HG03108 (cell line): Measurements from ENCODE around the gene DAPK2.

Experiments used
- ATAC-seq: cut with Tn5 transposase; IDR thresholded peaks from one replicate; pipeline ENCODE4 v1.9.1; 2021; ENCODE audit warnings: moderate library complexity; ENCODE audit not compliant: unreplicated experiment

DAPK2 gene

DNA sequence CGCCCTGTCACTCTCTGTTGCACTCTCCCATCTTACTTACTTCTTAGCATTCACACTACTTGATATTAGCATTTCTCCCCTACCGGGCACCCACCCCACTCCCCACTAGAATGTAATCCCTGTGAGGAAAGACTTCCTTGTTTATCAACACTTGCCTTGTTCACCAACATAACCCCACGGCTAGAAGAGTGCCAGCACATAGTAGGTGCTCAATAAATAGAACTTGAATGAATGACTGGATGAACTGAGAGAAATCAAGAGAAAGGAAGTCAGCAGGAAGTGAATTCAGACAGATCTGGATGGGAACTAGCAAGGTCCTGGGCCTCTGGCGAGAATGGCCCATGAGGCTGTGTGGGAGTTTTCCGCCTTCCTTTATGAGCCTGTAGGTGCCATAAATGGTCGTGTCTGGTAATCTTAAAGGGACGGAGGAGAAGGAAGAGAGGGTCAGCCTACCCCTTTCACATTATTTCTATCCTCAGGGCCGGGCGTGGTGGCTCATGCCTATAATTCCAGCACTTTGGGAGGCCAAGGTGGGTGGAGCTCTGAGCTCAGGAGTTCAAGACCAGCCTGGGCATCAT, 170.1 kb downstream of the DAPK2 start:
- ATAC-seq = no peak

DNA sequence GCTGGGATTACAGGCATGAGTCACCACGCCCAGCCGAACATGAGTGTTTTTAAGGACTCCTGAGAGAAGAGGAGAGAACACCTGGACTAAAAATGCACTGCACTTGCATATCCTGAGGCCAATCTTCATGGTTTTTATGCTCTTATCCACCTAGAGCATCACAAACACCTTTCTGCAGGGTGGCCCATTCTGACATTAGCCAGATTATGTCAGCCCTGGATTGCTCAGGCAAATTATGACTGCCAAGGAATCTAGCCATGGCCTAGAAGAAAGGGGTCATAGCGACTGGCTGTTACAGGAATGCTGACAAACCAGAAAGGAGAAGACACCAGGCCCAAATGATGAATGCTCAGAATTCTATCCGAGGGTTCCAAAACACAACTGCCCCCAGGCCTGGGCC, 171.7 kb downstream of the DAPK2 start:
- ATAC-seq = no peak

DNA sequence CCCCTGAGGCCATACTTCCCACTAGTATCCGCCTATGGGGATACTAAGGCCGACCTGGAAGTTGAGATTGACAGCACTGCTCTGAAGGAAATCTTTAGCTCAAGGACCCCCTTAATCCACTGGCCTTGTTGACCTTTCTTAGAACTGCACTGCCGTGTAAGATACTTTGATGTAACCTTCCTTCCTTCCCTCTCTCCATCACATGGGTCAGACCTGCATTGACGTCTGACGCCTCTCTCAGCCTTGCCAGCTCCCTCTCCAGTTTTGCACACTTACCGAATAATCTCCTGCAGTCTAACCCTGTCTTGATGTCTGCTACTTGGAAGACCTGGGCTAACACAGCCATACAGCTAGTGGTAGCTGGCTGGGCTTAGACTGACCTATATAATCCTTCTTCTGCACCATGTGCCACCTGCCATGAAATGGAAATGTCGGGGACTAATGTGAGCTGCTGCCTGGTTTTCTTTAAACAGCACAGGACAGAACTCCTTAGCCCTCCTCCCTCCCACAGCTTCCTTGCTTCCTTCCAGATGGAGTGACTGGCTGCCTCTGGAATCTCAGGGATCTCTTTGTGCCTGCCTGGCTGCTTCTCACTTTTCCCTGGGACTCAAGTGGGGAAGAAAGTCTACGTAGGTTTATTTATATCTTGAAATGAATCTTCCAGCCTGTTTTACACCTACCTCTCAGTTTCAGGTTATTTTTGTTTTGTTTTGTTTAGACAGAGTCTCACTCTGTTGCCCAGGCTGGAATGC, 173.3 kb downstream of the DAPK2 start:
- no peak for ATAC-seq

DNA sequence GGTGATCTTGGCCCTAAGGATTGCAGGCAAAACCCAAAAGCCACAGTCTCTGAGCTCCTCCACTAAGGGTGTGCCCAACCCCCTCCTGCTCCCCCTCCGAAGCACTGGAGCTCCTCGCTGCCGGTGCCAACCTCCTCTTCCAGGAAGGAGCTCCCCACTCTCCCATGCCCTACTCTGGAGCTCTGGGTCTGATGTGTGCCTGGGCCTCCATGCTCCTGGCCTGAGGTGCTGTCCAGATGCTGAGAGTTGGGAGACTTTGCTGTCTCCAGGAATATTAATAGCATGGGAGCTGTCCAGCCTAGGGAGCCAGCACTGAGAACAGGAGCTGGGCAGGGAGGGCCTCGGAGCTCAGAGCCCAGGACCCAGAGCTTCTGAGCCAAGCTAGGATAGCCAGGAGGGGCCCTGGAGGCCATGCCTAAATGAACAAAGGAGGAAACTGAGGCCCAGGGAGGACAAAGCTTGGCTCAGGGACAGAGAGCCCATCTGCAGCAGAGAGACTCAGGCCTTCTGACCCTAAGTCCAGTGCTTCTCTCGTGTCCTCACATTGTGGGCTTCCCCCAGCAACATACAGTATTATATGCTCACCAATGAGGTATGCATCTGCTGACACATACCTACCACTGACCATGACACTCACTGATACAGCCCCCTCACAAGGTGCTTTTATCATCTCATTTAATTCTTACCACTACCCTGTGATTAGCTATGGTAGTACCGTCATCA, 175.6 kb downstream of the DAPK2 start:
- ATAC-seq = no peak

DNA sequence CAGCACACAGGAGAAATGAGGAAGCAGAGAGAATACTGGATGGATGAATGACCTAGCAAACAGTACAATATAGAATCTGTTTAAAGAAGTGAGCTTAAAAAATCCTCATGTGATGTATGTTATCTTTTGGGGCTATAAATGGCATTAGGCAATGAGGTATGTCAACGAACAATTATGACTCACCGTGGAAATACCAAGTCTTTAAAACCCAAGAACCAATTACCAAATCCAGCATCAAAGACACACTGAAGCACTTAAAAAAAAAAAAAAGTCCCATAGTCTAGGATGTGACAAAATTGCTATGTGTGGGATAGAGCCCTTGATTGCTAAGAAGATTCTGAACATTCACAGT, 176.3 kb downstream of the DAPK2 start:
- no peak for ATAC-seq

DNA sequence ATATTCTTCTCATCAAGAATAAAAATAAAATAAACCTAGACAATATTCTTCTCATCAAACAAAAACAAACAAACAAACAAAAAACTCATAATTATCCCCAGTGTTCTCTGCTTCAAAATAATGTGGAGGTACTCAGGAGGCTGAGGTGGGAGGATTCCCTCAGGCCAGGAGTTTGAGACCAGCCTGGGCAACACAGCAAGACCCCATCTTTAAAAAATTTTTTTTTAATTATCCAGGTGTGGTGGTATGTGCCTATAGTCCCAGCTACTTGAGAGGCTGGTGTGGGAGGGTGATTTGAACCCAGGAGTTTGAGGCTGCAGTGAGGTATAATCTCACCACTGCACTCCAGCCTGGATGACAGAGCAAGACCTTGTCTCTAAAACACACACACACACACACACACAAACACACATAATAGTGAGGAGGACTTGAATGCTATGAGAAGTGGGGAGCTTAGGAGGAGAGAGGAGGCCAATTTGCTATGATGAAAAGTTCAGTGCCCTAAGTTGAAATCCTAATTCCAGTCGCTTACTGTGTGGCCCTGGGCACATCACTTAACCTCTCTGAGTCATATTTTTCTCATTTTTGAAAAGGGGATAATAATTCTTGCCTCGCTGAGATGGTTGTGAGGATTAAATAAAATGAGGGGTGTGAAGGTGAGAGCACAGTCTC, 176.8 kb downstream of the DAPK2 start:
- ATAC-seq = no peak

DNA sequence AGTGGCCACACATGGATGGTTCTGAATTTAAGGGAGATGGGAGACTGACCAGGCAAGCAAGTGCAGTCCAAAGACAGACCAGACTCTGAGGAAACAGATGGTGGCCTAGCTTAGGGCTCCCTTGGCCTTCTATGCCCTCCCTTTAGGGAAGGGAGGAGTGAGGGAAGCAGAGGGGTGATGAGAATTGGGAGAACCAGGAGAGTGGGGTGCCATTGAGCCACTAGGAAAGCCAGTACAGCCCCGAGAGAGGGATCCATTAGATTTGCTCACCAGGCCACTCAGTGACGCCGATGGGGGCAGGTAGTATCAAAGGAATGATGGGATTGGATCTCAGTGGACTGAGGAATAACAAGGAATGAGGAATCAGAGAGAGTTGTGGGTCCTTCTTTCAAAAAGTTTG, 182.1 kb downstream of the DAPK2 start:
- ATAC-seq = no peak

DNA sequence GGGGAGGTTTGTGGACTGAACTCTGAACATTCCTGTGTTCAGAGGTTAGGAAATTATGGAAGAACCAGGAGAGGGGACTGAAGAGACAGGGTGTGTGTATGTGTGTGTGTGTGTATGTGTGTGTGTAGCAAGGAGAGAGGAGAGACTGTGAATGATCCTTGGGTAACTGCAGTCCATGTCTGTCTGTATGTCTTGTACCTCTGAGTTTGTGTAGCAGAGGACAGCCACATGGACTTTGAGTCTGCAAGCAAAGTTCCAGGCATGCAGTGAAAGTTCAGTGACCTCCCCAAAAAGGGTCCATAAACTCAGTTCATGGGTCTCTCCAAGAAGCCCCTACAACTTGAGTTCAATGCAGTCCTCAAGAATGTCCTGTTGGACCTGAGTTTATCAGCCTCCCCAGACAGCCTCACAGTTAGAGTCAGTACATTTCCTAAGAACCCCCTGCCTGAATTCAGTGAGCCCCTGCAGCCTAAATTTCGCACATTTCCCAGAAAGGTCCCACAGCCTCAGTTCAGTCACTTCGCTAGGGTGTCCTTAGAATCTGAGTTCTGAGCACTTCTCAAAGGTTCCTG, 184.3 kb downstream of the DAPK2 start:
- ATAC-seq = no peak

DNA sequence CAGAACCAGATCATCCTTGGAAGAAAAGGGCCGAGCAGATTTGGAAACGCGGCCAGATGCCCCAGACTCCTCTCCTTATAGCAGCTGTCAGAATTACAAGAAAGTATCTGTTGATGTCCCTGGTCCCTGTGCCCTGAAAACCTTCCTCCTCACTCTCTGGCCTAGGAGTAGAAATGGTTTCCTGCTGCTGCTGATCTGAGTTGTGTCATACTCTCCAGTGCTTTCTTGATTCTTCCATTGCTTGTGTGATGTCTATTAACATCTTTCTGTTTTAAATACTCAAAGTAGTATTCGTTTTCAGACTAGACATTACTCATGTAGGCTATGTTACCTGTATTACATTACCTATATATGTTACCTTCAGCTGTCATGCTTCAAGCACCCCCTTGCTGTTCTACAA, 185.7 kb downstream of the DAPK2 start:
- ATAC-seq = no peak

DNA sequence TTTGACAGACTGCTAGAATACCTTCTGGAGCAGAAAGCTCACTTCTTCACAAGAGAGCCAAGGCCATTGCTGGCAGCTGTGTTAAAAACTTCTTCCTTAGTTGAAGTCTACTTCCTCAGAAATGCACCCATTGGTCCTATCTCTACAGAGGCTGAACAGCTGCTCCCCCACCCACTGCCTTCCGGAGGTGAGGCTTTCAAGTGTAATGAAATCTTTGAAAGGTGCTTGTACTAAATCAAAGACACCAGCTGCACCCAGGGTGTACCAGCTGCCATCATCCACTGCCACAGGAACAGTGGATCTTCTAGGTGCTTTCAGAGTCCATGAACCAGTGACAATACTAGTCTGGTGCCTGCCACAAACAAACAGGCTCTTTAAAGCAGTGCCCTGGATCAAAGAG, 186.1 kb downstream of the DAPK2 start:
- ATAC-seq = no peak

DNA sequence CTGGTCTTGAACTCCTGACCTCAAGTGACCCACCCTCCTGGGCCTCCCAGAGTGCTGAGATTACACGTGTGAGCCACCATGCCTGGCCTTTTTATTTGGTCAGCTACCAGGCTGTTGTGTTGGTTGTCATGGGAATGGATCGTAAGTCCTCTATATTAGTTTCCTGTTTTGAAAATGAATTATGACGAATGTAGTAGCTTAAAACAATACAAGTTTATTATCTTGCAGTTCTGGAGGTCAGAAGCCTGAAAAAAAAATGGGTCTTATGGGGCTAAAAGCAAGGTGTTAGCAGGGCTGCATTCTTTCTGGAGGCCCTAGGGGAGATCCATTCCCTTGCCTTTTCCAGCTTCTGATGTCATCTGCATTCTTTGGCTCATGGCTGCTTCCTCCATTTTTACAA, 187.4 kb downstream of the DAPK2 start:
- ATAC-seq = no peak

DNA sequence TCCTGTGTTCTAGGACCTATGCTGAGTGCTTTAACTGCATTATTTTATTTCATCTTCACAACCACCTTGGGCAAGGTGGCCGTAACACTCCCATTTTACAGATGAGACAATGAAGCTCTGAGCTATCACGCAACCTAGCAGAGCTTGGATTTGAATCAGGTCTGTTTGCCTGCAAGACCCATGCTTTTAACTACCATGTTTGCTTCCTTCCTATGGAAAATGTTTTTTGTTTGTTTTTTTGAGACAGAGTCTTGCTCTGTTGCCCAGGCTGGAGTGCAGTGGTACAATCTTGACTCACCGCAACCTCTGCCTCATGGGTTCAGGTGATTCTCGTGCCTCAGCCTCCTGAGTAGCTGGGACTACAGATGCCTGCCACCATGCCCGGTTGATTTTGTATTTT, 187.8 kb downstream of the DAPK2 start:
- no peak for ATAC-seq

DNA sequence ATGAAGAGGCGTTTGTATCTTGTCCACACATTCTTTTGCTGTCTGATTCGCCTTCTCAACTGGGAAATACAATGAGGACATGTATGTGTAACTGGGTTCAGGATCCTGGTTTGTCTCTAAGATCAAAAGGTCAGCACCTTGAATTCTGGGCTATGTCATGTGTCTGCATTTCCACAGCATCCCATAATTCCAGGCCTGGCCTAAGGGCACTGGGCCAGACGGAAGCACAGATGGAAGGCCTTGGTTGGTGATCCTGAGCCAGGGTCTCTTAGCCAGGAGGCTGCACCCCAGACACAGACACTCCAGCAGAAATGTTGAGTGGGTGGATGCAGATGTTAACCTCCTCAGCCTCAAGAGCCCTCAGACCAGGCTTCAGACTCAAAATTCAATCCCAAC, 188.8 kb downstream of the DAPK2 start:
- ATAC-seq = no peak
